Measurements from ENCODE around the gene LCAT.

LCAT gene

DNA sequence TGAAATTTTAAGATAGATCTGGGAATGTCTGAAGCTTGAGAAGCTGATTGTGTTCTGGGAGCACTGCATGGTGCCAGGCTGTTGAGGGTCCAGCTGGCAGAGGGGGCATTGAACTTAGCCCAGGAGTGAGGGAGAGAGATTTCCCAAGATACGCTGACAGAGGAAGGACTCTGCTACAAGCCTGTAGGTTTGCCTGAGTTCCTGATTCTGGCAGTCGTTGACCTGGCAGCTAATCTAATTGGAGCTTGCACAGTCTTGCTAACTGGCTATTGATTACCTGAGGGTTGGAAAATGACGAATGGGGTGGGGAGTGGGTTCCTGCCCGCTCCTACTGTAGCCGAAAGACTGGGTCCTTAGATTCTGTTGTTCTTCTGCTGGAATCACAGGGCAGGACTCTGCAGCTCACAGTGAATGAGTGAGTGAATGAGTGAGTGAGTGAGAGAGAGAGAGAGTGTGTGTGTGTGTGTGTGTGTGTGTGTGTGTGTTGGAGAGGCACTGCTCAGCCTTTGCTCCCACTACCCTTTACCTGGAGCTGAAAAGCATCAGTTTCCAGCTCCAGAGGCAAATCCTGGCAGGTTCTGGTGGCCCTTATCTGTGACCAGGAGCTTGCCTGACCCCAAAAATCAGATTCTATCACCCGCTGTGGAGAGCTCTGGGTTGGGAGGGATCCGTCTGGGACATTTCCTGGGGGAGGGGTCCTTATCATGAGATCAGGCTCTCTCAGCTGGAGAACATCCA, 29.0 kb downstream of the LCAT start:
- DNase-seq (ENCODE audit: low read depth, low spot score), result no peak

DNA sequence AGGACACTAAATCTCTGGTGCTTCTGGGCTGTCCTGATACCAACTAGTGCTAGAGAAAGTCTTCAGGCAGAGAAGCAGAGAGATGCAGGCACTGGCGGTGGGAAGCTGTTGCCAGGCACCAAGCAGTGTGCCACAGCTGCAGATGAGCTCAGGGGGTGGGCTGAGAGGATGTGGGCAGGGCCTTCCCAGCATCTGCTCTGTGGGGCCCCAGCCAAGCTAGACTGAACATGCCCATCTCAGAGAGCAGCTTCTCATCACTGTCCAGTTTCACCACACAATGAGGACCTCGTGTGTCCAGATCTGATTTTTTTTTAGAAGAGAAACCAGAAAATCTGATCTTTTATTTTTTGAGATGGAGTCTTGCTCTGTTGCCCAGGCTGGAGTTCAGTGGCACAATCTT, 33.8 kb downstream of the LCAT start:
- no peak for DNase-seq (ENCODE audit: low read depth, low spot score)

DNA sequence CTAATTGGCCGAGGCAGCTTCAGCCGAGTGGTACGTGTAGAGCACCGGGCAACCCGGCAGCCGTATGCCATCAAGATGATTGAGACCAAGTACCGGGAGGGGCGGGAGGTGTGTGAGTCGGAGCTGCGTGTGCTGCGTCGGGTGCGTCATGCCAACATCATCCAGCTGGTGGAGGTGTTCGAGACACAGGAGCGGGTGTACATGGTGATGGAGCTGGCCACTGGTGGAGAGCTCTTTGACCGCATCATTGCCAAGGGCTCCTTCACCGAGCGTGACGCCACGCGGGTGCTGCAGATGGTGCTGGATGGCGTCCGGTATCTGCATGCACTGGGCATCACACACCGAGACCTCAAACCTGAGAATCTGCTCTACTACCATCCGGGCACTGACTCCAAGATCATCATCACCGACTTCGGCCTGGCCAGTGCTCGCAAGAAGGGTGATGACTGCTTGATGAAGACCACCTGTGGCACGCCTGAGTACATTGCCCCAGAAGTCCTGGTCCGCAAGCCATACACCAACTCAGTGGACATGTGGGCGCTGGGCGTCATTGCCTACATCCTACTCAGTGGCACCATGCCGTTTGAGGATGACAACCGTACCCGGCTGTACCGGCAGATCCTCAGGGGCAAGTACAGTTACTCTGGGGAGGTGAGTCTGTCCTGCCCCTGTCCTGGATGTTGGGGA, 34.7 kb downstream of the LCAT start:
- DNase-seq (ENCODE audit: low read depth, low spot score), result no peak

DNA sequence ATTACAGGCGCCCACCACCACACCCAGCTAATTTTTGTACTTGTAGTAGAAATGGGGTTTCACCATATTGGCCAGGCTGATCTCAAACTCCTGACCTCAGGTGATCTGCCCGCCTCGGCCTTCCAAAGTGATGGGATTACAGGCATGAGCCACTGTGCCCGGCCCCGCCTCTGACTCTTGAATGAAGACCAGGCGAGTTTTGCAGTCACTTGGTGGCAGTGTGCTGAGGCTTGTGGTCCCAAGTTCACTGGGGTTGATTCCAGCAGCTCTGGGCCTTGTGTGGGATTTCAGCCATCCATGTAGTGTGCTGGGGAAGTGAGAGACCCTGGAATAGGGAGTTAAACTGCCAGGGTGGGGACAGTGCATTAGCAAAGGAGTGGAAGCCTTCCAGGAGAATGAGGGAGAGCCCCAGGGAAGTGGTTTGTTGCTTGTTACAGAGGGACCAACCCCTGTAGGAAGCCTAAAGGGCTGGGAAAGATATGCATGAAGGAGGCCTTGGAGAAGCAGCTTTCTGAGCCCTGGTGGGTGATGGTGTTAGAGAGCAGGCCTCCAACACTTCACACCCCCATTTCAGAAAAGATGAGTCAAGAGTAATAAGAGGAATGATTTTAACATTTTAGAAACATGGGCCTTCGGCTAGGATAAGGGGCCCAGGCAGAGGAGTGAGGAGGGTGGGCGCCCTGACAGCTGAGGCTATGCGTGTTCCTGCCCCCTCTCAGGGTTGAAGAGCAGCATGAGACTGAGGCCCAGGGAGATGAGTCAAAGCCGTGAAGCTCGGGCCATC, 36.3 kb downstream of the LCAT start:
- no peak for DNase-seq (ENCODE audit: low read depth, low spot score)

DNA sequence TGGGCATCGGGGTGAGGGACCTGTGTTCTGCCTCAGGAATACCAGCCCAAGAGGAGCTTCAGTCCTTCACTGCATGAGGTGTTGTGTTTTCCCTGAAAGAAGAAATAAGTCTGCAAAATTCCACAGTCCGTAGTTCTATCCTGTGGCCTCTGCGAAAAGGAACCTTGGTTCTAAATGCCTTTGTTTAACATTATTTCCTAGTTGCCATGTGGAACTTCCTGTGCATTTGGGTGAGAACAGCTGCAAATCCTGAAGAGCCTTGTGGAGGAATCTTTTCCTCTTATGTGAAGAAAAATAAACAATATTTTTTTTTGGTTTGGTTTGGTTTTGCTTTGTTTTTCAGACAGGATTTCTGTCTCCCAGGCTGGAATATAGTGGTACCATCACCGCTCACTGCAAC, 41.1 kb downstream of the LCAT start:
- DNase-seq (ENCODE audit: low read depth, low spot score), result no peak

DNA sequence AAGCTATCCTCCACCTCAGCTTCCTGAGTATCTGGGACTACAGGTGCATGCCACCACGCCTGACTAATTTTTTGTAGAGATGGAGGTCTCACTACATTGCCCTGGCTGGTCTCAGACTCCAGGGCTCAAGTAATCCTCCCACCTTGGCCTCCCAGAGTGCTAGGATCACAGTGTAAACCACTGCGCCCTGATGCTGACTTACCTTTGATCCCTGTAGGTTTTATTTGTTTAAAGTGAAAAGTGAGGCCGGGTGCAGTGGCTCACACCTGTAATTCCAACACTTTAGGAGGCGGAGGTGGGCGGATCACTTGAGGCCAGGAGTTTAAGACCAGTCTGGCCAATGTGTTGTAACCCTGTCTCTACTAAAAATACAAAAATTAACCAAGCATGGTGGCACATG, 42.2 kb downstream of the LCAT start:
- DNase-seq (ENCODE audit: low read depth, low spot score), result no peak

DNA sequence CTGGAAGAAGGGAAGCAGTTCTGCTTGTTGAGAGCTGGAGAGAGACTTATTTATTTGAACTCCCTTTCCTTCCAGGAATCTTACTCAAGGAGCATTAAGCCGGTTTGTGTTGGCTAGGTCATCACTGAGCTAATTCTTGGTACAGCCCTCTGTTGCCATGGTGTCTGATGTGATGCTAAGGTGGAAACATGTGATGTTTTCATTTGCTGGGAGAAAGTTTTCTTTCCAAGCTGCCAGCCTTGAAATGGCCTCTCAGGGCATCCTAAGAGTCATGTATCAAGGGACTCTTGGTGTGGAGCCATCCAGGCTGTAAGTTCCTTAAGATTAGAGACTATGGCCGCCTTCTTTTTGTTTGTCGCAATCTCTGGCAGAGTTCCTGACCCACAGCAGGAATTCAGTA, 46.7 kb downstream of the LCAT start:
- peak; percentile 85 for DNase-seq (ENCODE audit: low read depth, low spot score)

DNA sequence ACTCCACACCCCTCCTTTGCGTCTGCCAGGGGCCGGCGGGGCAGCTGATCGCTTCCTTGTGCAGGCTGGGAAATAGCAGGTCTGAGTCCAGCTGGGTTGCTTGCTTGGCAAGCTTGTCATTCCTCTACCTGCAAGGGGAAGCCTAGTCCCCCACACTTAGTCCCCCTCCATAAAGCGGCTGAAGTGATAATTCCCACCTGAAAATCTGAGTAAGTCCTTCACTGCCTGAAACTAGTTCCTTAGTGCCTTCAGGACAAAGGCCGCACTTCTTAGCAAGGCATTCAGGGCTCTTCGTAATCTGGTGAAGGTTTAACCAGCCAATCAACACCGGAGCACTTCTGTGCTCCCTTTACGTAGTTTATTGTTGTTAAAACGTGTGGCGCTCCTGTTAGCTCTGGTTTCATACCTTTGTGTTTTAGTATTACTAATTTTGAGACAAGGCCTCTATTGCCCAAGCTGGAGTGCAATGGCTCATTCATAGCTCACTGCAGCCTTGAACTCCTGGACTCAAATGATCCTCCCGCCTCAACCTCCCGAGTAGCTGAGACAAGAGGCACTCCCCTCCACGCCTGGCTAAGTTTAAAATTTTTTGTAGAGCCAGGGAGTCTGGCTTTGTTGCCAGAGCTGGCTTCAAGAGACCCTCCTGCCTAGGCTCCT, 50.0 kb downstream of the LCAT start:
- no peak for DNase-seq (ENCODE audit: low read depth, low spot score)

DNA sequence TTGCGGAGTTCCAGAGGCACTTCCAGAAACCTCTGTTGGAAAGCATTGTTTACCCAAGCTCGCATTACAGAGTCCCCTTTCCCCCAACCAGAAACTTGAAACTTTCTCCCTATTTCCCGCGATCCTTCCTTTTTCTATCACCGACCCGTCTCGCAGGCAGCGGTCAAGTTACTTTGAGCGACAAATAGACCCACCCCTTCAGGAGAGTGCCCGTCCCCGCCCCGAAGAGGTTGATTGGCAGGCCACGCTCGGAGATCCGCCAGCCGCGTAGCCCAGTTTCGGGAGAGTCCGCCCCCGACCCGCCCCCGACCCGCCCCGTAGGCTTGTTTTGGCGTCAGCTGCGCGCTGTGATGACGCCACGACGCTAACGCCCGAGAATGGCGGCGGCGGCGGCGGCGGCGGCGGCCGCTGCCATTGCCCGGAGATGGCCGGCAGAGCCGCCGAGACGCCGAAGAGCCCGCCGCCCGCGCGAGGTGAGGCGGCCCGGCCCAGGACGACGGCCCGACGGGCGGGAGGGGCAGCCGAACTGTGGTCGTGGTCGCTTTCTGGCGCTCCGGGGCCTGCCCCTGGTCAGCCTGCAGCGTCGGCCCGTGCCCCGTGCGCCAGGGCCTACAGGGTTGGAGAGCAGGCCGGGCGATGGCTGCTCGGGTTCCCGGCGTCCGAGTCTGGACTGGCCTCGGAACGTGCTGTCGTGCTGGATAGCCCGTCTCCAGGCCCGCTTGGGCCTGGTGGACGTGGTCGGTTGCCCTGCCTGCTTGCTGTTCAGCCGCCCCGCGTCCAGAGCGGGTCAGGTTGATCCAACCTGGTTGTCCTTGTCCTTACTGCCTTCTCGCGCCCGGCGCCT, 50.8 kb downstream of the LCAT start, which contains the start of gene PSKH1:
Gene PSKH1 (plus strand): TSS at position 356 of the 844 bp plus-strand sequence. CDS start 15,496 bp downstream, outside the sequence.
- peak; percentile 99 for DNase-seq (ENCODE audit: low read depth, low spot score)

DNA sequence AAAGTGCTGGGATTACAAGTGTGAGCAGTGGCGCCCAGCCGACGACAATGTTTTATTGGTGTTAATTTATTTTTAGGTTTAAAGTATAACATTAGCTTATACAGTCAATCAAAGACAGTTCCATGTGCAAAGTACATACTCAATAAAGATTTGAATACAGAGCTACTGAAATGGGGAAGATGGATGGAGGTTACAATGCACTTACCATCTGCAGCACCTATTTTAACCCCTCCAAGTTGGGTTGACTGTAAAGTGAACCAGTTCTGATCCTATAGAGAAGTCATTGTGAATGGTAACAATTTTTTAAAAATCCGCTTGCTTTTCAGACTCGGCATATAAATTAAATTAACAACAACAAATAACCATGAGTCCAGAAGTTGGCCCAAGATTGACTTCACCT, 51.5 kb downstream of the LCAT start:
- DNase-seq (ENCODE audit: low read depth, low spot score), result no peak

Data from astrocyte of the hippocampus (primary cell).